GM21381 (cell line): ENCODE data around the gene VAV3.
"Not testable (repeated sequence)": the region's sequence is repeated elsewhere in the genome, so short reads cannot be mapped to it uniquely, and the experiment has no call there.

Experiments
- ATAC-seq: cut with Tn5 transposase; IDR thresholded peaks from one replicate; pipeline ENCODE4 v1.9.1; 2021; ENCODE audit warnings: mild to moderate bottlenecking, moderate library complexity; ENCODE audit not compliant: unreplicated experiment

Gene VAV3

DNA sequence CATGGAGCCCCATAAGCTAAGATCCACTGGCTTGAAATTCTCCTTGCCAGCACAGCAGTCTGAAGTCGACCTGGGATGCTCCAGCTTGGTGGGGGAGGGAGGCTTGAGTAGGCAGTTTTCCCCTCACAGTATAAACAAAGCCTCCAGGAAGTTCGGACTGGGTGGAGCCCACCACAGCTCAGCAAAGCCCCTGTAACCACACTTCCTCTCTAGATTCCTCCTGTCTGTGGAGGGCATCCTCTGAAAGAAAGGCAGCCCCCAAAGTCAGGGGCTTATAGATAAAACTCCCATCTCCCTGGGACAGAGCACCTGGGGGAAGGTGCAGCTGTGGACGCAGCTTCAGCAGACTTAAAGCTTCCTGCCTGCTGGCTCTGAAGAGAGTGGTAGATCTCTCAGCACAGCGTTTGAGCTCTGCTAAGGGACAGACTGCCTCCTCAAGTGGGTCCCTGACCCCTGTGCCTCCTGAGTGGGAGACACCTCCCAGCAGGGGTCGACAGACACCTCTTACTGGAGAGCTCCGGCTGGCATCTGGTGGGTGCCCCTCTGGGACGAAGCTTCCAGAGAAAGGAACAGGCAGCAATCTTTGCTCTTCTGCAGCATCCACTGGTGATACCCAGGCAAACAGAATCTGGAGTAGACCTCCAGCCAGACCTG lies 120.3 kb downstream of the VAV3 start:
- ATAC-seq = not testable (repeated sequence)

DNA sequence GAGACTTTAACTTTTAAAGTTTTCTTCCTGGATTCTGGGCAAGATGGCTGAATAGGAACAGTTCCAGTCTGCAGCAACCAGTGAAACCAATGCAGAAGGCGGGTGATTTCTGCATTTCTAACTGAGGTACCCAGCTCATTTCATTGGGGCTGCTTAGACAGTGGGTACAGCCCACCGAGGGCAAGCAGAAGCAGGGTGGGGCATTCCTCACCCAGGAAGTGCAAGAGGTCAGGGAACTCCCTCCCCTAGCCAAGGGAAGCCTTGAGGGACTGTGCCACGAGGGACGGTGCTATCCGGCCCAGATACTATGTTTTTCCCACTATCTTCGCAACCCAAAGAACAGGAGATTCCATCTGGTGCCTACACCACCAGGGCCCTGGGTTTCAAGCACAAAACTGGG lies 121.0 kb downstream of the VAV3 start:
- ATAC-seq = no peak

DNA sequence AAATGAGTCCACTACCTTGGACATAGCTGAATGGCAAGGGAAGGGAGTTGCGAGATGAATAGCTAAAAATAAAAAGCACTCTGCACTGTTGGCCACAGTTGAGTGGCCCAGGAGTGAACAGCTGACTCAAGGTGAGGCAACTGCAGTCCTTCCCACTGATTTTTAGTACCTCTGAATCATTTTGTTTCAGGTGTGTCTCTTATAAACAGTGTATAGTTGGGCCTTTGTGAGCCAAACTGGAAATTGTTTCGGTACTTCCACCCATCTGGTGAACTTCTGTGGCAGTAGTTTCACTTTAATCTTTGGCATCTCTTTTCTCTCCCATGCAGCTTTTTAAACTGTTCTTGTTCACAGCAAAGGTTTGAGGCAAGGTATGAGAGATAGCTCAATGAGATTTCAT lies 122.7 kb downstream of the VAV3 start:
- no peak for ATAC-seq

DNA sequence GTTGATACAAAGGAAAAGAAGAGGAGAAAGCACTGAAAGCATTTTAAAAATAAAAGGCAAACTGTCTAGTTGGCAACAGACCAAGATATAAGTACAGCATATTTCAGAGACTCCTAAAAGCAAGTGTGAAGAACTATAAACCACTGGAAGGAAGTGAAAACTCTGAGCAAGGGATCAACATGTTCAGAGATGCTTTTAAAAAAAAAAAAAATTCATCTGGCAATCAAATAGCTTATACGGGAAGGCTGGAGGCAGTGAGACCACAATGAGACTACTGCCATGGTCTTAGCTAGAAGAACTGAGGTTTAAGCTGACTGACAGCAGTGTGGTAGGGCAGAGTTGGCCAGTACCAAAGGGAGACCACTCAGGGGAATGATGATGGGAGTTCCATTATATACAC lies 124.3 kb downstream of the VAV3 start:
- no peak for ATAC-seq

DNA sequence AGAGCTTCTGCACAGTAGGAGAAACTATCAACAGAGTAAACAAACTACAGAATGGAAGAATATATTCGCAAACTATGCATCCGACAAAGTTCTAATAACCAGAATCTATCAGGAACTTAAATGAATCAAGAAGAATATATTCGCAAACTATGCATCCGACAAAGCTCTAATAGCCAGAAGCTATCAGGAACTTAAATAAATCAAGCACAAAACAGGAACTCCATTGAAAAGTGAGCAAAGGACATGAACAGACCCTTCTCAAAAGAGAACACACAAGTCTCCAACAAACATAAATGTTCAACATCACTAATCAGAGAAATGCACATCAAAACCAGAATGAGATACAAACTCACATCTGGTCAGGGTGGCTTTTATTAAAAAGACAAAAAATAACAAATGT lies 126.9 kb downstream of the VAV3 start:
- ATAC-seq = no peak

DNA sequence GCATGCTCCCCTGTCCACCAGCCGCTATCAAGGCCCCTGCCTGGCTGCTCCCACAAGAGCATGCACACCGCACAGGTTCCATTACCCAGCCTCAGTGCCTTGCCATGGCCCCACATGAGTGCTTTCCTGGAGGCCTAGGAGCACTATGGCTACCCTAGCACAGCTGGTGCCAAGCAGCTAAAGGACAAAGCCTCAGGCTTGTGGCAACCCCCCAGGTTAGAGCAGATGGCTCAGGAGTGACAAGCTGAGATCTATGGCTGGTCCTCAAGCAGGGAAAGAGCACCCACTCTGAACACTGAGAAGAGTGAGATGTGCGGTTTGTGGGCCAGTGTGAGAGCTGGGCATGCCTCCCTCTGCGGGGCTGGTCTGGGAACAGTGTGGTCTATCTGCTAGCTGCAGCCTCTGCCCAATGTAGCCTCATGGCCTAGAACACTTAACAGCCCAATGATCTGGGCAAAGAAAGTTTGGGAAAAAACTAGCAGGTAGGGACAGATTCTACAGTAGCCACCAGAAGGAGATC lies 129.8 kb downstream of the VAV3 start:
- ATAC-seq = no peak

DNA sequence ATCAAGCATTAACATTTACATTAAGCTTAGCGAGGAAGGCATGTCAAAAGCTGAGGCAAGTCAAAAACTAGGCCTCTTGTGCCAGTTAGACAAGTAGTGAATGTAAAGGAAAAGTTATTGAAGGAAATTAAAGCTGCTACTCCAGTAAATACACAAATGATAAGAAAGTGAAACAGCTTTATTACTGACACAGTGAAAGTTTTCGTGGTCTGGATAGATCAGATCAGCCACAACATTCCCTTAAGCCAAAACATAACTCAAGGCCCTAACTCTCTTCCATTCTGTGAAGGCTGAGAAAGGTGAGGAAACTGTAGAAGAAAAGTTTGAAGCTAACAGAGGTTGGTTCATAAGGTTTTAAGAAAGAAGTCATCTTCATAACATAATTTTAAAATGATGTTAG lies 131.9 kb downstream of the VAV3 start:
- ATAC-seq = no peak

DNA sequence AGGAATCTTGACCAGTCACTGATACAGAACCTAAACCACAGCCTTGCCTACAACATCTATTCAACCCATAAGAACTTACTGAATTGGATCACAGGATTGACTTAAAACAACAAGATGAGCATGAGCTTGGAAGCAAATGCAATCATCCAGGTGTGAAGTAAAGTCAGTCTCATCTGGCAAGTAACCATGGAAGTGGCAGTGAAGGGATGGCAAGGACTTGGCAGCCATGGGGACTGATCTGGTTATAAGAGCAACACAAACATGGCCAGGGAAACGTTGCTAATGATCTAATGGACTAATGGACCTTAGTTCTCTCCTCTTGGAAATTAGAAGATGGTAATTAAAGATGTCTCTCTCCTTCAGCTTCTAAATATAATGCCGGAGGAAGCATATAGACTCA lies 133.1 kb downstream of the VAV3 start:
- no peak for ATAC-seq

DNA sequence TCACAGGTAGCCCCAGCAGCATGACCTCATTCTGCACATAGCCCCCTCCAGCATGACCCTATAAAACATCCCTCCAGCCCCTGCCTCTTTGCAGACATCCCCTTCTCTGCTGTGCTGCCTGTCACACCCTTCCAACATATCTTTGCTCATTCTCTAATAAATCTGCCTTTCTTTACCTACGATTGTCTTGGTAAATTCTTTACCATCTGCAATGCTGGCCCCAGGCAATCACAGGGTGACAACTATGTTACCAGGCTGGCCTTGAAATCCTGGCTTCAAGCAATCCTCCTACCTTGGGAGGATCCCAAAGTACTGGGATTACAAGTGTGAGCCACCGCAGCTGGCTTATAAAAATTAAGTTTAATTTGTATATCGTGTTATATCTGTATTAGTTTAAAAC lies 134.5 kb downstream of the VAV3 start:
- ATAC-seq = no peak

DNA sequence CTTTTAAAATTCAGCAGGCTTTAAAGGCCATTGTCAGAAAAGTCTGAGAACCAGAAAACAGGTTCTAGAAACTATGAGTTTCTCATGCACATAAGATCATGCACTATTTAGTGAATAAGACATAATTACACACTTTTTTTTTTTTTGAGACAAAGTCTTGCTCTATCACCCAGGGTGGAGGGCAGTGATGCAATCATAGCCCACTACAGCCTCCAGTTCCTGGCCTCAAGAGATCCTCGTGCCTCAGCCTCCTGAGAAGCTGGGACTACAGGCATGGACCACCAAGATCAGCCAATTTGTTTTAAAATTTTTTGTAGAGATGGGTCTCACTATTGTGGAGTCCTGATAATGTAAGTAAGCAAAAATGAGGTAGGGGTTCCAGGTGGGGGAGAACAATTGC lies 134.9 kb downstream of the VAV3 start:
- no peak for ATAC-seq

DNA sequence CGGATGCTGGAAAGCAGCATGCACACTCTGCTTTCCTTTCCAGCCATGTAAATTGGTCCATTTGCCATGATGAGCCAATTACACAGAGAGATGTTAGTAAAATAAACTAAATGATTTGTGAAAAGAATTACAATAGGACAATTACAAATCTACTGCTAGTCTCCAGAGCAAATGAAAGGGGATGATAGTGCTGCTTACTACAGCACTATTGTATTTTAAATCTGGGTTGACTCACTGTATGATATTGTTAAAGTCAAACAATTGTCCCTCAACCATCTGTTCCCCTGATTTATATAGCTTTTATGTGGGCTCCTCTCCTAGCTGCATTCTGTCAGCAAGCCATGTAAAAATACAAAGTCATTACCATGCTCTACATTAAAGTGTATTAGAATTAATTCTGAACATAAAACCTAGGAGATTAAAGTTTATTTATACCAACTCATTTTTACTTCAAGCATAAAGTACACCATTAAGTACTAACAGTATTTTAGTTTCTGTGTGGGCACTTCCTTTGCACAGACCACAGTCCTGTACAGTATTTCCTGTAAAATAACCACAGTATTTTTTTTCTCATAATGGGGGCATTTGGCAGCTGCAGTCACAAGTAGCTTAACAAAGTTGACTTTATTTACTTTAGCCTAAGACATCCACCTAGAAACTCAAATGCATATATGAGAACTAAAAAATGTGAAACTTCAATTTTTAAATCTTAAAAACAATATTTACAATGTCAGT lies 135.8 kb downstream of the VAV3 start:
- peak; percentile 66 for ATAC-seq

DNA sequence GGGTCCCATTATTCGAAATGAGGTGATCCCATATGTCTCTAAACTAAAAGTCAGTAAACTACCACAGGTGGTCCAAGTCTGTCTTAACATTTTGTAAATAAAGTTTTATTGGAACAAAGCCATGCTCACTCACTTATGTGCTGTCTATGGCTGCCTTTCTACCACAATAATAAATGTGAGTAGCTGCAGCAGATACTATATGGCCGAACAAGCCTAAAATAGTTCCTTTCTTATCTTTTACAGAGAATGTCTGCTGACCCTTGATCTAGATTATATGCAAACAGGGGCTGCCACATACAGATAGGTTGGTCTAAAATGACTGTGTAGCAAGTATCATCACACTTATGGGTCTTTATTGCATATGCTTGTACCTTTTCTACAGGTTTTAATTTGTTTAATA lies 140.0 kb downstream of the VAV3 start:
- no peak for ATAC-seq

DNA sequence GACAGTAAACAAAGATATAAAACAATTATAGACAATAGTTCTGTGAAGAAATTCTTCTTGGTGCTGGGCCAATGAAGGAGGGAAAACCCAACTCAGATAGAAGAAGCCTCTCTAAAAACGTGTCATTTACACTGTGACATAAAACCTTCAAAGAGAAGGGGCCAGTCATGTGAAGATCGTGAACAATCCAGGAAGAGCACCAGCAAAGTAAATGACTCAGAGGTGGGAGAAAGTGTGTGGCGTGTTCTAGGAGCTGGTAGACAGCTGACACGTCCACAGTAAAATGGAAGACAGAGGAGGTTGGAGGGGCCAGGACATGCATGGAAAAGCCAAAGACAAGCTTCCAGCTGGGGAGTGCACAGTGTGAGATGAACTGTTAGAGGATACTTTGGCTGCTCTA lies 143.6 kb downstream of the VAV3 start:
- ATAC-seq = no peak

DNA sequence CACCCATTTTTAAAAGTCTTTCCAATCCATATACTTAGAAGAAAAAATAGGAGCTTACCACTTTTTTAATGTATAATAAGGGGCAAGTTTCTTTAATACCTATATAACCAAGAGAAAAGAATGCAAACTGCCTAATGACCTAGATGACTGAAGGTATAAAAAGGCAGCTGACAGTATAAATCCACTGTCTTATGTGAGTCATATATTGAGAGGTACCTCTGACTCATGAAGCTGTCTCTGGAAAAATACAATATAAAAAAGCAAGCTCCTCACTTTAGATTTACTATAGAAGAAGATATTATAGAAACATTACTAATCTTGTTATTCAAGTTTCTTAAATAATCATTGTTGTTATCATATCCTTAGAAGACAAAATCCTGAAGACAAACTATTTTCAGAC lies 144.2 kb downstream of the VAV3 start:
- no peak for ATAC-seq

DNA sequence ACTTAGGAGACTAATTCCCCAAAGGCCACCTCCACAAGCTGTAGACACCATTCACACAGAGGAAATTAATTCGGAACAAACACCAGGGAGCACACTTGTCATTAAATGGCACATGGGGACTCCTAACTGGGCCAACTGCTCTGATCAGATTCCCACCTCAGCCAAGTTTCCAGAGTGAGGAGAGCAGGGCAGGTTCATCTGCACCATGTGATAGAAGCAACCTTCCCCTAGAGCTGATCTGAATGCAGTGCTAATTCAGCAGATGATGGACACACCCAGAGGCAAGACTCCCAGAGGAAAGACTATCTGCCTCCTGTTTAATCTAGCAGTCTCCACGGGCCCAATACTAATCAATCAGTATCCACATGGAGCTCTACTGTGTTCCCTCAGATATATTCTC lies 147.0 kb downstream of the VAV3 start:
- ATAC-seq = no peak

DNA sequence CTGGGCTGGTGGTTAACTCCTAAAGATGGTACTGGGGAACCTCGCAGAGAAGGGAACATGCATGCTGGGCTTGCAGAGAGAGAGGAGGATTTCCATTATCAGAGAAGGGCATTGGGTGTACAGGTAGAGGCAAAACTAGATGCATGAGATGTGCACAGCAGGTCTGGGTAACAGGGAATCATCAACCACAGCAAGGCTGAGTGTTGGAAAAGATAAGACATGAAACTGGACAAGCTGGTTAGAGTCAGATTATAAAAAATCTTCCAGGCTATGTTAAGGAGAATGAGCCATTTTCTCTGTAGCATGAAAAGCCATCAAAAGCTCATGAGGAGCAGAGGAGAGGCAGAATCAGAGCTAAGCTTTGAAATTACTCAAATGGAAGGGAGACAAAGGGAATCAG lies 147.8 kb downstream of the VAV3 start:
- no peak for ATAC-seq

DNA sequence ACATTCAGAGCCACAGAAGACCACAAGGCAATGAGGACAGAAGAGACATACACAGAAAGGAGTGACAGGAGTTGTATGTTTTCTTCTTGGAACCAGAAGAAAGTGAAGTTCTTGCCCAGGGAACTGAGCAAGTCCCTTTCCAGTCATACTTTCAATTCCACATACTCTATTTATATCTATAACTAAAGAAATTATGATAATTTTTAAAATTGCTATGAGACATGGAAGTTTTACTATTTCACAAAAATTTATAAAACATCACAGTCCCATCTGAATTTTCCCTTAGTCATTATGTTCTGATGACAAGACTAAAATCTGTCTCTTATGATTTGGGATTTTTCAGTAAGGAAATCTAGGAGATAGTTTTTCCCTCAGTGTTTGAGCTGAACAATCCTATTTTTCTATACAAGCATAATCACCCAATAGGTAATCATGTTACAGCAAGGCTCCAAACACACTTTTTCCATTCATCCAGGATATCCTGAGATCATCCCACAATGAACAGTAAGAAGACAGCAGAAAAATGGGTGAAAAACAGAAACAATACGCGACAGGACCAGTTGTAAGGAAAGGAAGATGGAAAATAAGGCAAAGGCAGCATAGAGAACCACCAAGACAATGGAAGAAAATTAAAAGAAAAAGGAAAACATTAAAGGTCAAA lies 154.6 kb downstream of the VAV3 start:
- no peak for ATAC-seq

DNA sequence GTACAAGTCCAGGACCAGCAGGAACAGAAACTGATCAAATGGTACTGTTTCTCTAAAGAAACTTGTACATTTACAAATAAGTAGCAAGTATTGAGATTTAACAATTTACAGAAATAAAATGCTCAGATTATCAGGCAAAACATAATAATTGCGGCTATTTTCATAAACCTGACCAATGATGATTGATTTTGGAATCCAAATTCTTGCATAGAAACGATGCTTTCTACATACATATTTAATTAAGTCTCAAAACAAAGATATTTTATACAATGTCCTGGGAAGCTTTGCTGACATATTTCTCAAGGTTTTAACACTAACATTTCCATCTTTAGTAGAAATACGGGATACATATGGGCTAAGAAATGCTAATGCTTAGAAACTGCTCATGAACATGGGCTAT lies 157.1 kb downstream of the VAV3 start:
- ATAC-seq = no peak

DNA sequence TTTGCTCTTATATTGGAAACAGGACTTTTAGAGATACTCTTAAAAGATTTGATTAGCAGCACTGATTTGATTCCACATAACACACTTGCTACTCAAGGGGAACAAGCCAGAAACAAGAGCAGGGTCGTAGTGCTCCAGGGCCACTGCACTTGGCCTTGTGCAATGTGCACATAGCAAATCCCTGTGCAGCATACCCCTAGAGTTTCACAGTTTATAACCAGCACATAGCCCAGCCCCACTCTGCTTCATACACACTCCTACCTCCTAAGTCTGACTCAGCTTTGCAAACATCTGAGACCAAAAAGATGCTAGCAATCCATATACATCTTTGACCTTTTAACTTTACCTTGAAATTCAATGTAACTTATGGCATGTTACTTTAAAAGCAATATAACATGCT lies 157.6 kb downstream of the VAV3 start:
- no peak for ATAC-seq

DNA sequence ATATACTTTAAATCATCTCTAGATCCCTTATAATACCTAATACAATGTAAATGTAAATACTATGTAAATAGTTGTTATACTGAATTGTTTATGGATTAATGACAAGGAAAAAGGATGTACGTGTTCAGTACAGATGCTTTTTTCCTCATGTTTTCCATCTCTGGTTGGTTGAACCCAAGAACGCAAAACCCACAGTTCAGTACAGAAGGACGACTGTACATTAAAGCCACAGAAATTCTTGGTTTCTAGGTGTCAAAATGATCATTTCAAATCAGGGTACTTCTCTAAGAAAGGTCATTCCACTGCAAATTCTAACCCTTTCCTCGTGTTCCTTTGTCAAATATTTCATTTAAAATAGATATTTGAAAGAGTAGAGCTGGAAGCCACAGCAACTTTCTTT lies 158.1 kb downstream of the VAV3 start:
- no peak for ATAC-seq

DNA sequence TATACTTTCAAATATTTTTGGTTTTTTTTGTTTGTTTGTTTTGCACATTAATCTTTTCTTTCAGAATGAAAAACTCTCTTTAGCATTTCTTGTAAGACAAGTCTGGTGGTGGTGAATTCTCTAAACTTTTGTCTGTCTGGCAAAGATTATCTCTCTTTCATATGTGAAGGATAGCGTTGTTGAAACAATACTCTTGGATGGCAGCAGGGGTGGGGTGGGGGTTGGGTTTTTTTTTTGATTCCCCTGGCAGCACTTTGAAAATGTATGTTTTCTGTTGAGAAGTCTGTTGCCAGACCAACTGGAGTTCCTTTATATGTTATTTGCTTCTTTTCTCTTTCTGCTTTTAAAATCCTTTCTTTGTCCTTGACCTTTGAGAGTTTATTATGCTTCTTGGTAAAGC lies 160.2 kb downstream of the VAV3 start:
- no peak for ATAC-seq

DNA sequence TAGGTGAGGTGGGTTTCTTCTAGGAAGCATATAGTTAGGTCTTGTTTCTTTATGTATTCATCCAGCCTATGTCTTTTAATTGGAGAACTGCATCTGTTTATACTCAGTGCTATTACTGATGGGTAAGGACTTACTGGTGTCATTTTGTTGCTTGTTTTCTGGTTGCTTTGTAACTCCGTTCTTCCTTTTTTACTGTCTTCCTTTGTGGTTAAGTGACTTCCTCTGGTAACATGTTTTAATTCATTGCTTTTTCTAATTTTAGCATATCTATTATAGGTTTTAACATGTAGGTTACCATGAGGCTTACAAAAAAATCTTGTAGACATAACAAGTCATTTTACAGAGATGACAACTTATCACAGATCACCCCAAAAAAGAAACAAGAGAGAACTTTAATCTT lies 160.8 kb downstream of the VAV3 start:
- ATAC-seq = no peak
